H7 (cell line): ENCODE data around the gene IFT52. TPM values are rescaled to one million over a fixed set of nuclear protein-coding genes. Genes with fewer than 3 reads are reported as not detected.
A peak's percentile ranks its signal among the peaks of the same experiment; 100 is the strongest.

Source experiments
- DNase-seq: peaks from one replicate; pipeline ENCODE4 v3.0.0; 2012
- H3K27me3 ChIP-seq: 2 replicates; pipeline ENCODE4 v1.6.0; 2011; ENCODE audit warnings: mild to moderate bottlenecking, low read length; ENCODE audit not compliant: control insufficient read depth, insufficient read depth
- H3K36me3 ChIP-seq: replicated peaks from 2 replicates; pipeline ENCODE4 v1.5.1; 2011; ENCODE audit warnings: low read length; ENCODE audit not compliant: control insufficient read depth, insufficient read depth
- H3K4me3 ChIP-seq: 2 replicates; pipeline ENCODE4 v1.5.1; 2011; ENCODE audit warnings: low read depth, mild to moderate bottlenecking, control low read depth, low read length, moderate library complexity; ENCODE audit not compliant: insufficient read depth
- total RNA-seq: library from RNA; depleted of rRNA; stranded (reverse); fragments of >200 nt; shearing (Covaris generic); gene quantifications from 2 replicates; pipeline ENCODE4 v1.2.3, GENCODE V29; 2014

The IFT52 gene
- total RNA-seq, 1 experiment from 2014 or later, result 27.6 TPM

DNA sequence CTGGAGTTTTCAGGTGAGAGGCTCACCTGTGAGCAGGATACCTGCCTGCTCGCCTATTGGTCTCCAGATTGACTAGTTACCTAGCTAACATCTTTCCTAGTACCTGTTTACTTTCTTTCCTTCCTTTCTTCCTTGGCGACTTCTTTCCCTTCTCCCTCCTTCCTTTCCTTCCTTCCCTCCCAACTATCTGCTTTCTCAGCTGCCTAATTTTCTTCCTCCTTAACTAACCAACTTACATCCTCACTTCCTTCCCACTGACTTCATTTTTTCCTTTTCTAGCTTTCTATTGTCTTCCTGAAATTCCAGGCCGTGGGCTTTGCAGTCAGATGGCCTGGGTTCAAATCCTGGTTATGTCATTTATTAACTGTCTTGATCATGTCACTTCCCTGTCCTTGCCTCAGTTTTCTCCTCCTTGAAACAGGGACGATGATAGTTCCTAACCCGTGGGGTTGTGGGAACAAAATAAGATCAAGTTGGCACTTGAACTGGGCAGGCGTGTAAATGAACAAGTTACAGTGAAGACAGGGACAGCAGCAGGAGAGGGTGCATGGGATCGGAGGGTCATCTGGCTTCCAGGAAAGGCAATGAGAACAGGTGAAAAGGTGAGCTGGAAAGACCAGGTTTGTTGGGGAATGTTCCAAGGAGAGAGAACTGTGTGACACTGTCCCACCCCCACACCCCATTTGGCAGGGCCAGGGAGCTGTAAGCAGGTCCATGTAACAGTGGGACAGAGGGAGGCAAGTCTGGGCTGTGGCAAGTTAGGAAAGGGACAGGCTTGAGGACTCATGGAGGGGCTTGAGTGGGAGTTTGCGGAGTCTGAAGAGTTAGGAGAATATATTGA lies 31.4 kb upstream of the IFT52 start:
- Histone ChIP-seq H3K36me3 (no peaks in the 10 kb centered on the region), H3K4me3 (no peak overlapping the region), H3K27me3 (no peaks in the 10 kb centered on the region)
- DNase-seq, result no peak

DNA sequence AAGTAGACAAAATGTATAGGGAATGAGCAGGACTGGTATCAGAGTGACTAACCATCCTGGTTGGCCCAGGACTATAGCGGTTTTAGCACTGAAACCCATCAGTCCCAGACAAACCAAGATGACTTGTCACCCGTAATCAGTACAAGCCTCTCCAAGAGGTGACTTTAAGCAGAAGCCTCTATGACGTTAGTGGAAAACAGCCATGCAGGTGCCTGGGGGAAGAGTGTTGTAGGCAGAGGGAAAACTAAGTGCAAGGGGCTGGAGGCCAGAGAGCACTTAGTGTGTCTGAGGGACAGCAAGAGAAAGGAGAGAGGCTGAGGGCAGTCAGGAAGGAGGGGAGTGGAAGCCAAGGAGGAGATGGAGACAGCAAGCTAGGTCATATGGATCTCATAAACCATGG lies 29.8 kb upstream of the IFT52 start:
- H3K4me3 ChIP-seq, result no peak overlapping the region
- H3K36me3 ChIP-seq, result no peaks in the 10 kb centered on the region
- no peaks in the 10 kb centered on the region for H3K27me3 ChIP-seq
- no peak for DNase-seq

DNA sequence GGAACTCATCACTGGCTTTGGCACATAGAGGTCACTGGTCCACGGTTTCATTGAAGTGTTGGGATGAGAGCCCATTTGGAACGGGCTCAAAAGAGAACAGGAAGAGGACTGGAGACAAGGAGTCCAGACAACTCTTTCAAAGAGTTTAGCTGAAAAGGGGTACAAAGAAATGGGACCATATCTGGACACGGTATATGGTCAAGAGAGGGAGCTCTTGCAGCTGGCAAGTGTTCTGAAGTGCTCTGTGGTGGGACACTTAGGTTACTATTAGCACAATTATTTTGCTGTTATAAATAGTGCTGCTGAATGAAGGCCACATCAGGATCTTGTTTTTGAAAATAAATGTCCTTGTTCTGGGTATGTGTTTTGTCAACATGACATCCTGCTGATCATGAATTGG lies 27.3 kb upstream of the IFT52 start:
- H3K4me3 ChIP-seq, result no peak overlapping the region
- H3K36me3 ChIP-seq, result no peaks in the 10 kb centered on the region
- H3K27me3 ChIP-seq, result no peaks in the 10 kb centered on the region
- DNase-seq, result no peak

DNA sequence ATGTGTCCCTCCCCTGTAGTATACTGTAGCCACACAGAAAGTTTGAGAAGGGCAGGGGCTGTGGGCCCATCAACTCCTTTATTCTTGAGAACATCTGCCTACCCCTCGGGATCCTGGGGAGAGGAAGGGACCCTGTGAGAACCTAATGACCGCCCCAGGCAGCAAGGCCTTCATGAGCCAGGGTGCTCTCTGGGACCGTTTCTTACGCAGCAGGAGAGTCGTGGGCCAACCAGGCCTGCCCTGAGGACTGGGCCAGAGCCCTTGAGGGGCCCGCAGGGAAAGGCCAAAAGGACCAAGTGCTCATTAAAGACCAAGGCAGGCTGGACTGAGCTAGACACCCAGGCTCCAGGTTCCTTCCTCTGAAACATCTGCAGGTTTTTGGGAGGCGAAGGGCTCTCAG lies 26.7 kb upstream of the IFT52 start:
- no peaks in the 10 kb centered on the region for H3K36me3 ChIP-seq
- no peak for DNase-seq
- no peaks in the 10 kb centered on the region for H3K27me3 ChIP-seq
- no peak overlapping the region for H3K4me3 ChIP-seq

DNA sequence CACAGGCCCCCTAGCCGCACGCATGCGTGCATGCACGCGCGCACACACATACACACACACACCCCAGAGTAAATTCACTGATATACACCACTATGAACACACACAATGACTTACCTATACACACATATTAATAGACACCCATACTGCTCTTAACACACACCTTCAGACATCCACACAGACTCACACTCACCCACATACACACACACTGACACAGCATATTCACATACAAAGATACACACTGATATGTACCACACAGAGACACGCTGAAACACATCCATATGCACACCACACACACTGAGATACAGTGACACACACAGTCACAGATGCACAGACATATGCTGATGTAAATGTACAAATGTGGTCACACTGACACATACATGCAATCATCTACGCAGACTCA lies 26.3 kb upstream of the IFT52 start:
- H3K4me3 ChIP-seq, result no peak overlapping the region

DNA sequence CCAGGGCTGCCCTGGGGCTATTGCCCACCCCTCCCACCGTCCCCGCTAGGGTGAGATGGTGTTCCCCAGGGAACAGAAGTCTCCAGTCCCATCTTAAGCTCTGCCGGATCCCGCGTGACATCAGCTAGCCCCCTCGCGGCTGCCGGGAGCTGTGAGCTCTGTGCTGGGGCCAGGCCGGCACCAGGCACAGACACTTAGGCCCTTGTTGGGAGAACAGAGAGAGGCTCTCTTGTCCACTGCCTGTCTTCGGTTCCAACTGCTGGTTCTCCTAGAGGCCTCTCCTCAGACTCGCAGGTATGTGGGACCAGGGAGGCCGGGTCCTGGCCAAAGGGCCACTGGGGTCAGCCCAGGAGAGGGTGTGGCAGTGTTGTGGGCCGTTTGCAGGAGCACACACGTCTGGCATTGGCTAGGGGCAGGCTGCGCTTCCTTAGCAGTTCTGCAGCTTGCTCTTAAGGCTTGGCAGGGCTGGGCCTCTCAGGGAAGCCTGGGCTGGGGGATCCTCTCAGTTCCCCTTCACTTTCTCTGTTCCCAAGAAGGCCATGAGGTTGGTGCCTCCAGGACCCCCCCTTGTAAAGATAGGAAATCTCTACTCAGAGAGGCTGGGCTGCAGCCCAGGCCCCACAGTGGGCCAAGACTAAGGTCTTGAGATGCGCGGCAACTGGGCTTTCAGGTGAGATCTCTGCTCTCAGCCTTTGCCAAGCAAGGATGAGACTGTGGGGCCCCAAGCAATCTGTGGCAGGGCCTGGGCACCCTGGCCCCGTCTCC lies 25.6 kb upstream of the IFT52 start:
- H3K27me3 ChIP-seq, result no peaks in the 10 kb centered on the region
- no peak overlapping the region for H3K4me3 ChIP-seq
- DNase-seq, result peak; percentile 56
- H3K36me3 ChIP-seq, result no peaks in the 10 kb centered on the region

More for the DNA sequence above, 26.3 kb upstream of the IFT52 start:
- Histone ChIP-seq H3K27me3 (no peaks in the 10 kb centered on the region), H3K36me3 (no peaks in the 10 kb centered on the region)
- no peak for DNase-seq

DNA sequence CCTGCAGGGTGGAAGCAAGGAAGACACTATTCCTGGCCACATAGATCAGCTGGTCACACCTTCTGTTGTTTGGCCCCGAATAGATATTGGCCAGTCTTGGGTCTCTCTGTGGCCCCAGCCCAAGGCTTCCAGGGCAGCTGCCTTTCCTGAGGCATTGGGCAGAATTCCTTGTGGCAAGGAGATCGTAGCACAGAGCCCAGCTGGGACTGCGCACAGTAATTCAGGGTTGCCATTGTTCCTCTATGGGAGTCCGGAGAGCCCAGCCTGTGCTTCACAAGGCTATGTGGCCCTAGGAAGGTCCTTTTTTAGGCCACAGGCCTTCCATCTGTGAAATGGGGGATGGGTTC lies 25.0 kb upstream of the IFT52 start:
- Histone ChIP-seq H3K4me3 (no peak overlapping the region), H3K27me3 (no peaks in the 10 kb centered on the region), H3K36me3 (no peaks in the 10 kb centered on the region)
- DNase-seq, result no peak

DNA sequence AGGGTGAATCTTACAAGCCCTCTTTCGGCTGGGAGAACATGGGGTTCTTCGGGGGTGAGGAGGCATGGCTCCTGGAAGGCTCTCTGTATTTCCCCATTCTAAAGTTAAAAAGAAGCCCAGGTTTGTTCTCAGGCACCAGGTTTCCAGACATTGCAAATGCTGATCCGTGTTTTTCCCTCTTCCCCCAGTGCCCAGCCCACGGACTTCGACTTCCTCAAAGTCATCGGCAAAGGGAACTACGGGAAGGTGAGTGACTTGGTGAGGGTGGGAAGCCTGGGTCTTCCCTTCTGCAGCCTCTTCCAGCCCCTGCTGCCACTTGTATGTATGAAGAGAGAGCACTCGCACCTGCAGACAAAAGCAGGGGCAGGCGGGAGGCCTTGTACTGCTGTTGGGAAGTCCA lies 23.3 kb upstream of the IFT52 start:
- Histone ChIP-seq H3K27me3 (no peaks in the 10 kb centered on the region), H3K4me3 (no peak overlapping the region), H3K36me3 (no peaks in the 10 kb centered on the region)
- no peak for DNase-seq

DNA sequence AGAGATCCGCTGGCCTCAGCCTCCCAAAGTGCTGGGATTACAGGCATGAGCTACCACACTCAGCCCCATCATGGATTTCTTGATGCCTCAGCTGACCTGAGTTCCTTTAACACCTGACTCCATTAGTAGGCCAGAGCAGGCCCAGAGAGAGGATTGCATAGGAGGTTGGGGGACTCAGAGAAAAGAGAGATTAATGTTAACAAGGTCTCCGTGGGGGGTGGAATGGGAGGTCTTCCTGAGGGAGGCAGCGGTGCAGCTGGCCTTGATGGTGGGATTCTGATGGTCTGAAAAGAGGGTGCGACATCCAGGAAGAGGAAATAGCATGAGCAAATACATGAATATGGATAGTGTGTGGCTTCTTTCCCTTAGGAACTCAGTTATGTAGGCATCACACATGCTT lies 22.0 kb upstream of the IFT52 start:
- H3K36me3 ChIP-seq, result no peaks in the 10 kb centered on the region

DNA sequence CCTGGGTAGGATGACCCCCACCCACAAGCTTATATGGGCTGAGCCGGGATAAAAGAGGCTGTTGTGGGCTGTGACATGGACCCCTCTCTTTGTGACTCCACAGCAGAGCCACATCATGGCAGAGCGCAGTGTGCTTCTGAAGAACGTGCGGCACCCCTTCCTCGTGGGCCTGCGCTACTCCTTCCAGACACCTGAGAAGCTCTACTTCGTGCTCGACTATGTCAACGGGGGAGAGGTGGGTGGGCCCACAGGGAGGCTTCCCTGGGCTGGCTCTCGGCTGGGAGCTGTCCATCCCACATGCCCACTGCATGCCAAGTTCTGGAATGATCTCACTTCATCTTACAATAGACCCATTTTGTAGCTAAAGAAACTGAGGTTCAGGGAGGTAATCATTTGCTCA lies 21.5 kb upstream of the IFT52 start:
- DNase-seq, result no peak
- Histone ChIP-seq H3K27me3 (no peaks in the 10 kb centered on the region), H3K4me3 (no peak overlapping the region), H3K36me3 (no peaks in the 10 kb centered on the region)

More for the DNA sequence above, 22.0 kb upstream of the IFT52 start:
- DNase-seq, result peak; percentile 52
- Histone ChIP-seq H3K4me3 (no peak overlapping the region), H3K27me3 (no peaks in the 10 kb centered on the region)

DNA sequence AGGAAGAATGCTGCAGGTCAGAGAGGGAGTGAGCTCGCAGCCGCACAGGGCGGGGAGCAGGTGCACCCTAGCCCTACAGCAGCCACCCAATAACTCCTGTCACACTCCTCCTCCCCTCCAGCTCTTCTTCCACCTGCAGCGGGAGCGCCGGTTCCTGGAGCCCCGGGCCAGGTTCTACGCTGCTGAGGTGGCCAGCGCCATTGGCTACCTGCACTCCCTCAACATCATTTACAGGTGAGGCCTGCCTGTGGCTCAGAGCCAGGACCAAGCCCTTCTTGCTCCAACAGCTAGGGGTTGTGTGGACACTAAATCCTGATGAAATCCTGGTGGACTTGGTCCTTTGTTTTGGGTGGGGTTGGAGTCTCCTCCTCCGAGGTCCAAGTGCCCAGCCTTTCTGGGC lies 20.2 kb upstream of the IFT52 start:
- Histone ChIP-seq H3K27me3 (no peaks in the 10 kb centered on the region), H3K4me3 (no peak overlapping the region), H3K36me3 (no peaks in the 10 kb centered on the region)
- no peak for DNase-seq

DNA sequence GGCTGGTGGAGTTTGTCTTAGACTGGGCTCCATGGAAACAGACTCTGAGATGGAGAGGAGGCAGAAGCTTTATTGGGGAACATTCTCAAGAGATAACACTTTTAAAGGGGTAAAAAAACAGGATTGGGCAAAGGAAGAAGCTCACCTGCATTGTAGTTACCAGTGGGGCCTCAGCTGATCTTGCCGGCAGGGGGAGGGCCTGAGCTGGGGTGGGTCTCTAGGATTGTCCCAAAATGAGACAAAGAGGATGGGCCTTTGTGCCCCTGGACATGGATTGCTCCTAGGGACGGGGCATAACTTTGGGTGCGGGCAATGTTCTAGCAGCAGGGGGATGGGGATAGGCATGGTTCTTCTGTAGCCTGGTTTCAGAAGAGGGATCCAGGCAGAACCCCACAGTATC lies 19.4 kb upstream of the IFT52 start:
- Histone ChIP-seq H3K27me3 (no peaks in the 10 kb centered on the region), H3K4me3 (no peak overlapping the region), H3K36me3 (no peaks in the 10 kb centered on the region)
- peak; percentile 49 for DNase-seq

DNA sequence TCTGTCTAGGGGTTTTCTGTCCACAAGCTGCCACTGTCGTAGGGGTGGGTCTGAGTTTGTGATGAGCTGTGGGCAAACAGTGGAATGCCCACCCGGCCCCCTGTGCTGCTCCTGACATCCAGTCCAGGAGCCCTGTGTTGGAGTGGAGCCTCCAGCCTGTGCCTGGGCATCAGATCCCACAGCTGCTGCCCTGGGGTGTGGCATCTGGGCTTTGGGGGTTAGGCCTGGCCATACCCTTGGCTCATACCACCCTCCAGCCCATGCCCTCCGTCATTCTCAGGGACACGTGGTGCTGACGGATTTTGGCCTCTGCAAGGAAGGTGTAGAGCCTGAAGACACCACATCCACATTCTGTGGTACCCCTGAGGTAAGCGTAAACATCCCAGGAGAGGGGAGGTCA lies 19.0 kb upstream of the IFT52 start:
- DNase-seq, result no peak
- H3K36me3 ChIP-seq, result no peaks in the 10 kb centered on the region
- no peak overlapping the region for H3K4me3 ChIP-seq
- no peaks in the 10 kb centered on the region for H3K27me3 ChIP-seq

DNA sequence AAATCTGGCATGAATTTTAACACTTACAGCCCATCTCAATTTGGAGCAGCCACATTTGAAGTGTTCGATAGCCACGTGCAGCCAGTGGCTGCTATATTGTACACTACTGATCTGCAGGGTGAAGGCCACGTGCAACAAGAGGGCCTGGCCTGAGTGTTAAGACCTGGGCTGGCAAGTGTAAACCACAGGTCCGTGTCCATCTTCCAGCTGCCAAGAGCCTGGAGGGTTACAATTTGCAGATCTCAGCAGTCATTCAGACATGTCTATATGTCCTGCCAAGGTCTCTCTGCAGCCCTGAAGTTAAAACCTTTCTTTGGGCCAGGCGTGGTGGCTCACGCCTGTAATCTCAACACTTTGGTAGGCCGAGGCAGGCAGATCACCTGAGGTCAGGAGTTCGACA lies 17.8 kb upstream of the IFT52 start:
- H3K27me3 ChIP-seq, result no peaks in the 10 kb centered on the region
- H3K4me3 ChIP-seq, result no peak overlapping the region
- H3K36me3 ChIP-seq, result no peaks in the 10 kb centered on the region
- DNase-seq, result no peak

DNA sequence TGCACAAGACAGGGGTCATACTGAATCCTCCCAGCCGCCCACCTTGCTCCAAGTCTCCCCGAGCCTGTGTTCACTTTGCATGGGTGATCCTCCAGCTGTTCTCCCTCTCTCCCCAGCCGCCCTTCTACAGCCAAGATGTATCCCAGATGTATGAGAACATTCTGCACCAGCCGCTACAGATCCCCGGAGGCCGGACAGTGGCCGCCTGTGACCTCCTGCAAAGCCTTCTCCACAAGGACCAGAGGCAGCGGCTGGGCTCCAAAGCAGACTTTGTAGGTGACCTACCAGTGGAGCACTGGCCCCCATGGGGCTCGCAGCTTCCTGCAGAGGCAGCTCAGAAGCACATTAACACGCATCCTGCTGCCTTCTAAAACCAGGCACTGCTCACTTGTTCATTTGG lies 14.6 kb upstream of the IFT52 start:
- Histone ChIP-seq H3K27me3 (no peaks in the 10 kb centered on the region), H3K36me3 (no peaks in the 10 kb centered on the region), H3K4me3 (no peak overlapping the region)
- no peak for DNase-seq
